Activated T-cell treated with anti-CD3 and anti-CD28 coated beads, Interleukin-2, amount 50 U/mL, for 72 hours (primary cell): ENCODE measurements around the gene CD52. TPM values are rescaled to one million over a fixed set of nuclear protein-coding genes. Genes with fewer than 3 reads are reported as not detected.

ENCODE experiments used
- ATAC-seq, 2 donors: fragments of 150-1000 bp; cut with Tn5 transposase; replicated peaks in 1 of 2; 2 replicates each; pipeline ENCODE4 v1.10.0; 2021; ENCODE audit warnings: moderate library complexity in 2 of 2, mild to moderate bottlenecking in 1 of 2
- DNase-seq, 2 donors: peaks; one replicate each; pipeline ENCODE4 v3.0.0; 2021 to 2022; ENCODE audit warnings: mixed read lengths in 1 of 2
- H3K27ac Mint-ChIP-seq: one replicate; pipeline ENCODE4 v1.8.0; 2022; ENCODE audit warnings: mild to moderate bottlenecking, moderate library complexity, mixed read lengths
- H3K27me3 Mint-ChIP-seq: one replicate; pipeline ENCODE4 v1.8.0; 2022; ENCODE audit warnings: low read depth, mixed read lengths
- H3K36me3 Mint-ChIP-seq, 2 donors: one replicate each; pipeline ENCODE4 v1.8.0; 2022; ENCODE audit warnings: mixed read lengths in 2 of 2, mild to moderate bottlenecking in 1 of 2; ENCODE audit not compliant: insufficient read depth in 2 of 2
- H3K4me1 Mint-ChIP-seq: one replicate; pipeline ENCODE4 v1.8.0; 2022; ENCODE audit warnings: low read depth, mixed read lengths
- H3K4me3 Mint-ChIP-seq, 2 donors: one replicate each; pipeline ENCODE4 v1.8.0; 2022; ENCODE audit warnings: mild to moderate bottlenecking in 2 of 2, mixed read lengths in 2 of 2, moderate library complexity in 2 of 2
- H3K9me3 Mint-ChIP-seq, 2 donors: one replicate each; pipeline ENCODE4 v1.8.0; 2022; ENCODE audit warnings: mixed read lengths in 2 of 2
- total RNA-seq, 2 donors: library from RNA; stranded (reverse); gene quantifications; one replicate each; pipeline ENCODE4 v1.2.3, GENCODE V29; 2022

The CD52 gene
- total RNA-seq, 2 donors from 2014 or later, result 213 to 245 TPM

DNA sequence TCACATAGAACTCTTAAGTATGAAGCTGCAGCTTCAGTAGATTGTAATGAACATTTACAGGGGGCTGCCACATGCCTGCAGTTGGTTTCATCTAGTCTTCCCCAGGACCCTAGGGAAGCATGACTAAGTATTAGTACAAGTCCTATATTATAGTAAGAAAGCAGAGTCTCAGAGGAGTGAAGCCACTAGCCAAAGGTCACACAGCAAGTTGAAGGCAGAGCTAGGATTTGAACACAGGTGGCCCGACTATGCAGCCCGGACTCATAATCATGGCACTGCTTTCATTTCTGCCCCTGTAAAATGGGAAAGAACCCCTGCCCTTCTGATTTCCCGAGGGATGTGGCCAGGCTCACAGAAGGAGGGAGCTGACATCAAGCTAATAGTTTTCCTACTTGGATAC is 44.6 kb downstream of the CD52 start:
- Mint-ChIP-seq H3K36me3 (no peaks in the 10 kb centered on the region), H3K27me3 (peaks cover 22% of the 10 kb centered on the region), H3K4me1 (peaks cover 51% of the 10 kb centered on the region), H3K27ac (no peak overlapping the region), H3K4me3 (no peak overlapping the region), H3K9me3 (no peaks in the 10 kb centered on the region)
- ATAC-seq (no peak), DNase-seq (no peak)

DNA sequence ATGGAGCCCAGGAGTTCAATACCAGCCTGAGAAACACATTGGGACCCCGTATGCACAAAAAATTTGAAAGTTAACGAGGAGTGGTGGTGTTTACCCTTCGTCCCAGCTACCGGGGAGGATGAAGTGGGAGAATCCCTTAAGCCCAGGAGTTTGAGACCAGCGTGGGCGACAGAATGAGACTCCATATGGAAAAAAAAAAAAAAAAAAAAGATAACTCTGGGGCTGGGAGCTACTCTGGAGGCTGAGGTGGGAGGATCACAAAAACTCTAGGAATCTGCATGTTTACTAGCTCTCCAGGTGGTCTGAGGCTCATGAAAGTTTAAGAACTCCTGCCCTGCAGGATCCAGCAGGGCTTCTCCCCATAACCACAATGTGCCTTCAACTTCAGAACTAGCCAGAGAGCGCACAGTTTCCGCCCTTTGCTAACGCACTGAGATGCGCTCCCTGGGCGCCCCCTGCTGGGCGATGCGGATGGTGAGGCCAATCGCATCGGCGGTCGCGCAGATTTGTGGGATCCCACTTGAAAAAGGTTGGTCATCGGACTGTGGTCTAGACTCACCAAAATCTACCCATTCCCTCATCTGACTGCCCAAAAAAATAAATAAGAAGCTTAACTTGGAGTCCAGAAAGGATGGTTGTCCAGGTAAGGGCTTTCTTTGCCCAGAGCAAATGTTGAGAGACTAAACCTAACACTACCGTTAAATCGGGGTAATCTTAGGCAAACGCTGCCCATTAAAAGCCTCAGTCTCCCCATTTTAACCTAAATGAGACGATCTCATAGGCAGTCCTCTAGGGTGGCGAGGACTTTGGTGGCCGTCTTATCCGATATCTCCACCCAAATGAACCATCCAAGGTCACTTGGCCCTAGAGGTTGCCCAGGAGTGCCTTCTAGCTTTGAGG is 46.0 kb downstream of the CD52 start:
- H3K27me3 Mint-ChIP-seq, result peaks cover 20% of the 10 kb centered on the region
- H3K36me3 Mint-ChIP-seq, result no peaks in the 10 kb centered on the region
- H3K4me3 Mint-ChIP-seq, result no peak overlapping the region
- peaks cover 46% of the 10 kb centered on the region for H3K4me1 Mint-ChIP-seq
- H3K27ac Mint-ChIP-seq, result no peak overlapping the region
- DNase-seq (peak; percentile 84 to 90), ATAC-seq (peak; percentile 79 to 82)
- no peaks in the 10 kb centered on the region for H3K9me3 Mint-ChIP-seq

DNA sequence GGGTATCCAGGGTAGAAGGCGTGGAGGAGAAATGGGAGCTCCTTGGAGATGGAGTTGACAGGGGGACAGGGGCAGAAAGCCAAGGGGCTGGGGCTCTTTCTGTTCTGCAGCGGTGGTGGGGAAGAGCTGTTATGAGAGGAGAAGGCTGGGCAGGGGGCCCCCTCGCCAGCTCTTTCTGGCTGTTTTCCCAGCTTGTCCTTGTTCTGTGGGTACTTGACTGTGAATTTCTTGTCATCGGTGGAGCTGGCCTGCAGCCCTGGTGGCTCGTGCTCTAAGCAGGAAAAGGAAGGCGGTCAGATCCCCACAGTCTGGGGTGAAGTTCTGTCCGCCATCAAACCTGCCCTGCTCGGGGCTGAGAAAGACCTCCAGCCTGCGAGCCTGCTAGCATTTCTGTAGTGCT is 47.2 kb downstream of the CD52 start:
- Mint-ChIP-seq H3K4me3 (no peak overlapping the region), H3K9me3 (no peaks in the 10 kb centered on the region), H3K27me3 (peaks cover 12% of the 10 kb centered on the region), H3K27ac (peak overlapping the region; percentile 20), H3K36me3 (no peaks in the 10 kb centered on the region), H3K4me1 (peaks cover 39% of the 10 kb centered on the region)
- DNase-seq, result no peak
- ATAC-seq, result no peak

DNA sequence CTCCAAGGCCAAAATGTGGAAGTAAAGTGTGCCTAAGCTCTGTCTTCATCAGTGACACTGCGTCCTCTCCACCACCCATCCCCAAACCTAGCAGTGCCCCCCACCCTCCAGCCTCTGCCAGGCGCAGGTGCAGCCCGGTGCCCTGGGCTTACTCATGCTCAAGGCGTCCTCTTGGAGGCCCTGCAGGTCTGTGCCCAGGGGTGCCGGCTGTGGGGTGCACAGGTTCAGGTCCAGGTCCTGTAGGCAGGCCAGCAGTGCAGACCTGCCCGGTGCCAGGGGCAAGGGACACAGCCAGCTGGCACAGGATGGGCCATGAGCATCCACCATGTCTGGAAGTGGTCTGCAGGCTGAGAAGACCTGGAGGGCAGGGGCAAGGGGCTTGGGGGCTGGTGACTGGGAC is 49.7 kb downstream of the CD52 start:
- peaks cover 0 to 4% of the 10 kb centered on the region in 2 donors for H3K9me3 Mint-ChIP-seq
- H3K27ac Mint-ChIP-seq, result no peak overlapping the region

DNA sequence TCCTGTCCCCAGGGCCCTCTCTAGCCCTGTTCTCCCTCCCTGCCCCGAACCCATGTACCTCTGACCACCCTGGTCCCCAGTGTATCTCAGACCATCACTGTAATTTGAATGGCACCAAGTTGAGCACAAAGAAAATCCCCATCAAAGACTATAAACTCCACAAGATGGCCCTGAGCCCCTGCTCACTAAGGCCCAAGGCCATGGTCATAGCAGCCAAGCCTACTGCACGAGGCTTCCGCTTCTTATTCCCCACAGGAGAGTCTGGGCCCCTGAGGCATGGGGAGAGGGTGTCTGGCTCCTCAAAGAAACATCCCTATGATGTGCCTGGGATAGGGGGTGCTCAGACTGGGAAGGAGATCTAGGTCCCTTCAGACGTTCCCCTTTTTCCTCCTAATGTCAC is 50.2 kb downstream of the CD52 start:
- Mint-ChIP-seq H3K27me3 (no peaks in the 10 kb centered on the region), H3K9me3 (peaks cover 0 to 4% of the 10 kb centered on the region in 2 donors), H3K27ac (no peak overlapping the region), H3K4me1 (peaks cover 54% of the 10 kb centered on the region), H3K4me3 (no peak overlapping the region), H3K36me3 (peaks cover 2 to 5% of the 10 kb centered on the region in 2 donors)
- ATAC-seq (no peak), DNase-seq (no peak)

More for the DNA sequence above, 49.7 kb downstream of the CD52 start:
- H3K4me1 Mint-ChIP-seq, result peaks cover 48% of the 10 kb centered on the region
- DNase-seq (no peak), ATAC-seq (no peak)
- H3K27me3 Mint-ChIP-seq, result no peaks in the 10 kb centered on the region
- H3K36me3 Mint-ChIP-seq, result peaks cover 2 to 5% of the 10 kb centered on the region in 2 donors
- no peak overlapping the region for H3K4me3 Mint-ChIP-seq

DNA sequence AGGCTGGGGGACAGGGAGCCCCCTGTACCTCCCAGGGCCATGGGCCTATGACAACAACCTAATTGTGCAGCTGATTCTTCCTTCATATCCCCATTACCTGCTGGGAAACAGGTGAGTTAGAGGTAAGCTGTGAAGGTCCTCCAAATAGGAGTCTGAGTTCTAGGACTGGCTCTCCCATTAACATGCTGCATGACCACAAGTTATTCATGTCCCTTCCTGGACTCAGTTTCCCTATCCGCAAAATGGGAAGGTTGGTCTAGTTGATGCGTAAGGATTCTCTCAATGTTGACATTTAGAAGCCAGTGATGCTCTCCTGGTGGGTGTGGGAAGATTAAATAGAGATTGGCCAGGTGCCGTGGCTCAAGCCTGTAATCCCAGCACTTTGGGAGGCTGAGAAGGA is 50.7 kb downstream of the CD52 start:
- no peak overlapping the region for H3K4me3 Mint-ChIP-seq
- DNase-seq (no peak), ATAC-seq (no peak)
- no peaks in the 10 kb centered on the region for H3K27me3 Mint-ChIP-seq
- peaks cover 0 to 4% of the 10 kb centered on the region in 2 donors for H3K9me3 Mint-ChIP-seq
- no peak overlapping the region for H3K27ac Mint-ChIP-seq
- H3K36me3 Mint-ChIP-seq, result peaks cover 2 to 5% of the 10 kb centered on the region in 2 donors
- peaks cover 55% of the 10 kb centered on the region for H3K4me1 Mint-ChIP-seq

Other genes starting within 250 kb of the CD52 start
- 10 to 100 TPM; 17.9 to 22.5 TPM for gene PDIK1L, start 206.1 kb upstream of the CD52 start, total RNA-seq
- not detected for gene FAM110D, start 158.9 kb upstream of the CD52 start, total RNA-seq
- not detected for gene C1orf232, start 149.0 kb upstream of the CD52 start, total RNA-seq
- 10 to 100 TPM; 34.1 to 42.4 TPM for gene ZNF593, start 148.1 kb upstream of the CD52 start, total RNA-seq
- gene ZNF593OS, start 146.1 kb upstream of the CD52 start, total RNA-seq, result not detected
- gene CNKSR1, start 140.5 kb upstream of the CD52 start, total RNA-seq, result 1 to 10 TPM; 1.1 to 5.0 TPM
- gene CATSPER4, start 127.4 kb upstream of the CD52 start, total RNA-seq, result under 1 TPM in 1 of 2 donors, not detected in 1; 0.19 TPM
- 10 to 100 TPM; 30.8 to 34.6 TPM for gene CEP85, start 83.8 kb upstream of the CD52 start, total RNA-seq
- gene SH3BGRL3, start 37.9 kb upstream of the CD52 start, total RNA-seq, result 100 to 1,000 TPM; 148 to 165 TPM
- 10 to 100 TPM; 19.1 to 19.3 TPM for gene UBXN11, start 11.3 kb upstream of the CD52 start, total RNA-seq
- 1 to 10 TPM; 1.6 to 2.3 TPM for gene CRYBG2, start 36.2 kb downstream of the CD52 start, total RNA-seq
- gene ZNF683, start 54.8 kb downstream of the CD52 start, total RNA-seq, result under 1 TPM in 1 of 2 donors, not detected in 1; 0.25 TPM
- not detected for gene LIN28A, start 92.9 kb downstream of the CD52 start, total RNA-seq
- 10 to 100 TPM; 39.5 to 43.6 TPM for gene DHDDS, start 114.4 kb downstream of the CD52 start, total RNA-seq
- 100 to 1,000 TPM; 434 to 439 TPM for gene HMGN2, start 154.5 kb downstream of the CD52 start, total RNA-seq
- gene RPS6KA1, start 211.8 kb downstream of the CD52 start, total RNA-seq, result 100 to 1,000 TPM; 154 to 163 TPM